Measurements from ENCODE around the gene RFX7.

RFX7 gene

GRCh38 chr15:56088389-56088788 is 155.3 kb downstream of the RFX7 start:
- Histone ChIP-seq H4K20me1 (ENCODE audit: low read depth, low read length) (no peaks in the 10 kb centered on the region), H3F3A (ENCODE audit: insufficient read depth) (no peaks in the 10 kb centered on the region; the same call in 1 of the 2 replicates), H3K4me3 (ENCODE audit: insufficient read depth, low read length, poor library complexity, severe bottlenecking) (no peak overlapping the region), H3K27ac (ENCODE audit: low read depth, low read length) (no peak overlapping the region), H3K27me3 (ENCODE audit: low read length) (no peaks in the 10 kb centered on the region), H3K4me2 (ENCODE audit: low read depth, low read length, poor library complexity, severe bottlenecking) (no peak overlapping the region), H3K9me2 (replicated peaks; ENCODE audit: insufficient read depth, low read length) (no peaks in the 10 kb centered on the region), H3K79me2 (ENCODE audit: insufficient read depth, low read length) (no peaks in the 10 kb centered on the region), H2AFZ (ENCODE audit: low read depth, low read length, severe bottlenecking) (no peak overlapping the region), H3K36me3 (ENCODE audit: low read length) (peaks cover 22% of the 10 kb centered on the region), H3K9me3 (ENCODE audit: insufficient read depth, low read length) (no peaks in the 10 kb centered on the region), H3K9ac (ENCODE audit: low read length) (no peak overlapping the region)
- TF ChIP-seq CTCF (IDR thresholded peaks at IDR 0.05; ENCODE audit: insufficient read depth, low read length, poor library complexity, severe bottlenecking) (no peak), EZH2phosphoT487 (conservative IDR thresholded peaks at IDR 0.05; ENCODE audit: low read length) (no peak)

- no peak overlapping the region for H2AFZ ChIP-seq (ENCODE audit: low read depth, low read length, severe bottlenecking)
- no peaks in the 10 kb centered on the region for H4K20me1 ChIP-seq (ENCODE audit: low read depth, low read length)
- no peaks in the 10 kb centered on the region for H3K9me2 ChIP-seq (replicated peaks; ENCODE audit: insufficient read depth, low read length)
- no peak overlapping the region for H3K27ac ChIP-seq (ENCODE audit: low read depth, low read length)
- H3K9ac ChIP-seq (ENCODE audit: low read length) = no peak overlapping the region
- H3F3A ChIP-seq (ENCODE audit: insufficient read depth) = no peaks in the 10 kb centered on the region; the same call in 1 of the 2 replicates
- no peaks in the 10 kb centered on the region for H3K27me3 ChIP-seq (ENCODE audit: low read length)
- H3K79me2 ChIP-seq (ENCODE audit: insufficient read depth, low read length) = no peaks in the 10 kb centered on the region
- H3K36me3 ChIP-seq (ENCODE audit: low read length) = peaks cover 7% of the 10 kb centered on the region
- H3K9me3 ChIP-seq (ENCODE audit: insufficient read depth, low read length) = no peaks in the 10 kb centered on the region
- no peak overlapping the region for H3K4me3 ChIP-seq (ENCODE audit: insufficient read depth, low read length, poor library complexity, severe bottlenecking)
- no peak overlapping the region for H3K4me2 ChIP-seq (ENCODE audit: low read depth, low read length, poor library complexity, severe bottlenecking)
- TF ChIP-seq EZH2phosphoT487 (conservative IDR thresholded peaks at IDR 0.05; ENCODE audit: low read length) (no peak), CTCF (IDR thresholded peaks at IDR 0.05; ENCODE audit: insufficient read depth, low read length, poor library complexity, severe bottlenecking) (no peak)
Measured at GRCh38 chr15:56086566-56086965, 157.1 kb downstream of the RFX7 start.

GRCh38 chr15:56082263-56082761 is 161.4 kb downstream of the RFX7 start:
- Histone ChIP-seq H3K9me3 (ENCODE audit: insufficient read depth, low read length) (no peaks in the 10 kb centered on the region), H3F3A (ENCODE audit: insufficient read depth) (no peaks in the 10 kb centered on the region), H3K27ac (ENCODE audit: low read depth, low read length) (no peak overlapping the region), H3K4me2 (ENCODE audit: low read depth, low read length, poor library complexity, severe bottlenecking) (no peak overlapping the region), H3K4me3 (ENCODE audit: insufficient read depth, low read length, poor library complexity, severe bottlenecking) (no peak overlapping the region), H2AFZ (ENCODE audit: low read depth, low read length, severe bottlenecking) (no peak overlapping the region), H4K20me1 (ENCODE audit: low read depth, low read length) (no peaks in the 10 kb centered on the region), H3K9ac (ENCODE audit: low read length) (no peak overlapping the region), H3K79me2 (ENCODE audit: insufficient read depth, low read length) (no peaks in the 10 kb centered on the region), H3K9me2 (replicated peaks; ENCODE audit: insufficient read depth, low read length) (no peaks in the 10 kb centered on the region), H3K36me3 (ENCODE audit: low read length) (no peaks in the 10 kb centered on the region), H3K27me3 (ENCODE audit: low read length) (no peaks in the 10 kb centered on the region)
- TF ChIP-seq CTCF (IDR thresholded peaks at IDR 0.05; ENCODE audit: insufficient read depth, low read length, poor library complexity, severe bottlenecking) (no peak), EZH2phosphoT487 (conservative IDR thresholded peaks at IDR 0.05; ENCODE audit: low read length) (no peak)

Measured in SU-DHL-6 (cell line).